Activated CD4-positive, alpha-beta T cell treated with anti-CD3 and anti-CD28 coated beads, Interleukin-2, amount 10 ng/mL, durations not matched to agents 7 days and 5 days (primary cell): Measurements from ENCODE around the gene COLEC12. TPM values are rescaled to one million over a fixed set of nuclear protein-coding genes. Genes with fewer than 3 reads are reported as not detected.

ENCODE experiments used
- CTCF ChIA-PET: fragments of 350-600 bp; sonication (Branson Sonifier 250); formaldehyde crosslinking; loops from one replicate; lab custom pipeline; 2021; ENCODE audit warnings: antibody characterized with exemption; lab: Charles Lee
- POLR2A ChIA-PET: fragments of 350-600 bp; sonication (Branson Sonifier 250); formaldehyde crosslinking; loops from one replicate; lab custom pipeline; 2021; ENCODE audit warnings: antibody characterized with exemption; lab: Charles Lee
- DNase-seq: peaks from one replicate; pipeline ENCODE4 v3.0.0-alpha.2; 2020
- H3K27ac Mint-ChIP-seq: one replicate; pipeline ENCODE4 v1.8.0; 2021; ENCODE audit warnings: mild to moderate bottlenecking, moderate library complexity, mixed read lengths
- H3K27me3 Mint-ChIP-seq: one replicate; pipeline ENCODE4 v1.8.0; 2021; ENCODE audit warnings: mixed read lengths
- H3K36me3 Mint-ChIP-seq: one replicate; pipeline ENCODE4 v1.8.0; 2021; ENCODE audit warnings: low read depth, mixed read lengths
- H3K4me1 Mint-ChIP-seq: one replicate; pipeline ENCODE4 v1.8.0; 2021; ENCODE audit warnings: mixed read lengths
- H3K4me3 Mint-ChIP-seq: one replicate; pipeline ENCODE4 v1.8.0; 2021; ENCODE audit warnings: mild to moderate bottlenecking, moderate library complexity, mixed read lengths
- H3K9me3 Mint-ChIP-seq: one replicate; pipeline ENCODE4 v1.8.0; 2021; ENCODE audit warnings: mixed read lengths
- total RNA-seq, 2 experiments: library from RNA; stranded (reverse); gene quantifications; one replicate each; pipeline ENCODE4 v1.2.3, GENCODE V29; 2021

COLEC12 gene
- total RNA-seq, 2 experiments from 2014 or later: not detected

DNA sequence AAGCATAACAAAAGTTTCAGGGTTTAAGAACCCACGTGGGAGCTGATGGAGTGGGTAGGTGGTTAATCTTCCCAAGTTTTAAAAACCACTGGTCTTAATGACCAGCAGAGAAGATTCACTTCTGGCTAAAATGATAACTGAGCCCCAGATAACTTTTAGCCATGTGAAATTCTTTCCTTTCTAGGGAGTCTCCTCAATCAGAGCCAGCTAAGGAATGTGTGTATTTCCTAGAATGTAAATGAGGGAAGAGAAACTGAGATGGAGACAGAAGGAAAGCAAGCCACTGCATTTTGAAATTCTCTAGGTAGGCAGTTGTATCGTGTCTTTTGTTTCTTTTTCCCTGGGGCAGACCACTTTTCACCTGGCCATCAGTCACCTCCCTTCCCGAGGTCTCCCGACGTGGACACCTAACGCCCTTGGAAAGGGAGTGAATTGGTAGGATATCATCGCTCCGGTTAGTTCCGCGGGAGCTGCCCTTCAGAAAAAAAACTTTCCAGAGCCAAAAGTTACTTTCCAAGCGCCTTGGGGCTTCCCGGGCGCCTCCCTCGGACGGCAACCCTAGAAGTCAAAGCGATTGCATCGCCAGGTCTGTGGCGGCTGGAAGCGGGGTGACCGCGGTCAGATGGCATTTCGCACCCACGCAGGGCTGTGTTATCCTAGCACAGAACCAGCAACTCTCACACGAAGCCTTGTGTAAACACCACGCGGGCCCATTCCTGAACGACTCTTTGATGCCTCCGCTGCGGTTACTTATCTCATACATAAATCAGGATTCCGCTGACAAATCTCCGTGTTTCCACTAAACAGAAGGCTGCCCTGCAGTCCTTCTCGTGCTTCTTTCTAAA is 1.3 kb downstream of the COLEC12 start:
- no peak overlapping the region for H3K27ac Mint-ChIP-seq
- H3K4me1 Mint-ChIP-seq: peaks cover 3% of the 10 kb centered on the region
- CTCF ChIA-PET: no interaction called here
- peaks cover 51% of the 10 kb centered on the region for H3K27me3 Mint-ChIP-seq
- DNase-seq: no peak
- no peaks in the 10 kb centered on the region for H3K9me3 Mint-ChIP-seq
- no peaks in the 10 kb centered on the region for H3K36me3 Mint-ChIP-seq
- H3K4me3 Mint-ChIP-seq: no peak overlapping the region
- POLR2A ChIA-PET: no interaction called here

GRCh38 chr18:497688-498087 is 2.8 kb downstream of the COLEC12 start:
- CTCF ChIA-PET: interaction anchor here (0.6 kb wide), 2 partner anchors 27 to 52 kb away, joined by 3 read pairs; no protein-coding TSS in a partner anchor
- peaks cover 45% of the 10 kb centered on the region for H3K27me3 Mint-ChIP-seq

GRCh38 chr18:495452-495851 is 5.0 kb downstream of the COLEC12 start:
- H3K4me3 Mint-ChIP-seq: no peak overlapping the region
- ChIA-PET CTCF (interaction anchor here (2.0 kb wide), 1 partner anchor 42 kb away, joined by 4 read pairs; no protein-coding TSS in a partner anchor), POLR2A (no interaction called here)
- H3K27ac Mint-ChIP-seq: no peak overlapping the region
- H3K27me3 Mint-ChIP-seq: peaks cover 34% of the 10 kb centered on the region
- H3K4me1 Mint-ChIP-seq: peaks cover 3% of the 10 kb centered on the region
- no peaks in the 10 kb centered on the region for H3K36me3 Mint-ChIP-seq
- no peaks in the 10 kb centered on the region for H3K9me3 Mint-ChIP-seq
- DNase-seq: no peak

More at GRCh38 chr18:497688-498087, 2.8 kb downstream of the COLEC12 start:
- no peak for DNase-seq
- Mint-ChIP-seq H3K27ac (no peak overlapping the region), H3K4me1 (peaks cover 3% of the 10 kb centered on the region), H3K4me3 (no peak overlapping the region), H3K36me3 (no peaks in the 10 kb centered on the region), H3K9me3 (no peaks in the 10 kb centered on the region)
- POLR2A ChIA-PET: no interaction called here

DNA sequence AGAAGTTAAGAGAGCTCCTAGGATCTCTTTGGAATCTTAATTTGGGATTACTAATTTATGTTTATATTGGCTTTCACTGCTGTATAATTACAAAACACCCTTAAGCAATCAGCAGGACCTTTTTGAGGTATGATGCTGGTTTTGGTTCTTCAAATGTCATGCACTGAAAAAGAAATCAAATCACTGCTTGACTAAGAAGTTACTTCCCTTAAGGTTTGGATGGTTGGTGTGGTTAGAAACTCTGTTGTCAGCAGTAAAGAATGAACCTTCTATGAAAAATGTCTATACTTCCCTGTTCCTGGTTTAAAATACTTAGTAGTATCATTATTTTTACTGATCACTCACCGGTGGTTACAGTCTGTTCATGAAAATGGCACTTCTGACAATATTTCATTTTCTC is 5.5 kb downstream of the COLEC12 start:
- Mint-ChIP-seq H3K4me3 (no peak overlapping the region), H3K27ac (no peak overlapping the region), H3K36me3 (no peaks in the 10 kb centered on the region), H3K9me3 (no peaks in the 10 kb centered on the region), H3K4me1 (peaks cover 3% of the 10 kb centered on the region), H3K27me3 (peaks cover 34% of the 10 kb centered on the region)
- no peak for DNase-seq
- CTCF ChIA-PET: interaction anchor here (2.0 kb wide), 1 partner anchor 41 kb away, joined by 4 read pairs; no protein-coding TSS in a partner anchor
- POLR2A ChIA-PET: no interaction called here

- Mint-ChIP-seq H3K27me3 (peaks cover 30% of the 10 kb centered on the region), H3K4me1 (no peaks in the 10 kb centered on the region), H3K4me3 (no peak overlapping the region), H3K36me3 (no peaks in the 10 kb centered on the region), H3K27ac (no peak overlapping the region), H3K9me3 (no peaks in the 10 kb centered on the region)
- DNase-seq: no peak
- ChIA-PET CTCF (no interaction called here), POLR2A (no interaction called here)
These were observed 6.2 kb downstream of the COLEC12 start for GRCh38 chr18:493986-494983.

DNA sequence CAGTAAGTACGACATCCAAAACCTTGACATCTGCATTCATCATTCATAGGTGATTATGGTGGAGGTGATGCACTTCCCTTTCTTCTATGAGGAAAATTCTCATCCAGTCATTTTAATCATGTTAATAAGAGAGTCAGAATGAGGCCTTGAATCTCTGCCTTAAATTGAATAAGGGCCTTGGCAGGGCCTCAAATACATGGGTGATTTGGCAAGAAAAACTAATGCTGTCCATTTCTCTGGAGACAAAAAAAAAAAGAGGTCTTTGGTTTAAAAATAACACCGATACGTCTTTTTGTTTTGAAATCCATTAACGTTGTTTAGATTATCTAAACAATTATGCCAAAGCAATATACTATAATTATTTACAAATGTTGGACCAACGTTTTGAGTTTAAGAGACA is 8.1 kb downstream of the COLEC12 start:
- Mint-ChIP-seq H3K9me3 (no peaks in the 10 kb centered on the region), H3K27me3 (peaks cover 16% of the 10 kb centered on the region), H3K27ac (no peak overlapping the region), H3K4me1 (no peaks in the 10 kb centered on the region), H3K36me3 (no peaks in the 10 kb centered on the region), H3K4me3 (no peak overlapping the region)
- ChIA-PET POLR2A (no interaction called here), CTCF (no interaction called here)
- DNase-seq: no peak

DNA sequence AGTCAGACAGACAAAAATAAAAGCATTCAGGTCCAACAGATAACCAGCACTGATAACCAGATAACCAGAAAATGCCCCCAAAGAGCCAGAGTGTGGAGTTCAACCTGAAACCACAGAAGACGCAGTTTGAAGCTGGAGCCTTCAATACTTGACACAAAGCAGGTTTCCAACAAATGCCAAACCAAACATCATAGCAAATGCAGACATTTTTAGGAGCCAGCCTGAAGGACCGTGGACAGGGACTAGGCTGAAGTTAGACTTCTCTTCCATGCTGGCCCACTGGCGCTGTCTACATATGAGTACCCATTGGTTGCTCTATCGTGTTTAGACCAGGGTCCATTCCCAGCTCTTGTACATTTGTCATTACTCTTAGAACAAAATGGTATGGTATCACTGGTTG is 9.9 kb downstream of the COLEC12 start:
- peaks cover 13% of the 10 kb centered on the region for H3K27me3 Mint-ChIP-seq
- DNase-seq: no peak
- H3K36me3 Mint-ChIP-seq: no peaks in the 10 kb centered on the region
- H3K9me3 Mint-ChIP-seq: no peaks in the 10 kb centered on the region
- no peaks in the 10 kb centered on the region for H3K4me1 Mint-ChIP-seq
- no peak overlapping the region for H3K27ac Mint-ChIP-seq
- ChIA-PET POLR2A (no interaction called here), CTCF (no interaction called here)
- H3K4me3 Mint-ChIP-seq: no peak overlapping the region

GRCh38 chr18:490024-490366 is 10.5 kb downstream of the COLEC12 start:
- Mint-ChIP-seq H3K36me3 (no peaks in the 10 kb centered on the region), H3K27ac (no peak overlapping the region), H3K4me3 (no peak overlapping the region), H3K4me1 (no peaks in the 10 kb centered on the region), H3K27me3 (peaks cover 15% of the 10 kb centered on the region), H3K9me3 (no peaks in the 10 kb centered on the region)
- no peak for DNase-seq
- ChIA-PET CTCF (interaction anchor here (1.2 kb wide), 1 partner anchor 27 kb away, joined by 3 read pairs; no protein-coding TSS in a partner anchor), POLR2A (no interaction called here)

DNA sequence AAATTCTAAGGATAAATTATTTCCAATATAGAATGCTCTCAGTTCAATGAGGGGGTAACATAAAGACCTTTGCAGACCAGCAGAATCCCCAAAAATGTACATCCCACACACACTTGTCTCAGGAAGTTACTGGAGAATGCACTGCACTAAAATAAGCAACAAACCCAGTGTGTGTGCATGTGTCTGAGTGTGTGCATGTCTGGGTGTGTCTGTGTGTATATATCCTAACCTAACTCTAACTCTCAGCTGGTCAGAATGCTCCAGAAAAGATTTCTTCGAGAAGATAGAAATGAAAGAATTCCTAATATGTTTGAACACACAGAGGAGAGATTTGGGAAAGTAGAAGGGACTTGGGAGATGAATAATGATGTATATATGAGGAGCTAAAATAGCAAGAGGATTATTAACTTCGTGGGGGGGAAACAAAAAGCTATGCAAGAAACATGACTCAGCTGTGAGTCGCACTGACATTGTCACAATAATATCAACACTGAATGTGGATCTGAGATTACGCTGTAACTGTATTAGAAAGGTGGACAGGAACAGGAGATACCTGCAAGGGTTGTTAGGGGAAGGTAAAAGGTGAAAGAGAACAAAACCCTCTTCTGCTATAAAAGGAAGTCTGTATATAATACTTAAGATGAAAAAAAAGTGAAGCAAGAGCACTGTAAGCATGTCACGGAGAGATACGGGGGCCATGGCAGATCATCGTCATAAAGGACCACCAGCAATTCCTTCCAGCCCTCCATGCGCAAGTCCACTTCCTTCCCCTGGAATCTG is 11.1 kb downstream of the COLEC12 start:
- Mint-ChIP-seq H3K36me3 (no peaks in the 10 kb centered on the region), H3K4me3 (no peak overlapping the region), H3K4me1 (no peaks in the 10 kb centered on the region), H3K27me3 (peaks cover 15% of the 10 kb centered on the region), H3K27ac (no peak overlapping the region), H3K9me3 (no peaks in the 10 kb centered on the region)
- CTCF ChIA-PET: interaction anchor here (1.2 kb wide), 1 partner anchor 27 kb away, joined by 3 read pairs; no protein-coding TSS in a partner anchor
- POLR2A ChIA-PET: no interaction called here
- no peak for DNase-seq

GRCh38 chr18:486929-487740 is 13.4 kb downstream of the COLEC12 start:
- H3K36me3 Mint-ChIP-seq: no peaks in the 10 kb centered on the region
- H3K4me1 Mint-ChIP-seq: no peaks in the 10 kb centered on the region
- no peak for DNase-seq
- POLR2A ChIA-PET: no interaction called here
- H3K4me3 Mint-ChIP-seq: no peak overlapping the region
- peaks cover 12% of the 10 kb centered on the region for H3K27me3 Mint-ChIP-seq
- no peaks in the 10 kb centered on the region for H3K9me3 Mint-ChIP-seq
- H3K27ac Mint-ChIP-seq: no peak overlapping the region
- CTCF ChIA-PET: no interaction called here

- ChIA-PET CTCF (no interaction called here), POLR2A (no interaction called here)
- no peaks in the 10 kb centered on the region for H3K36me3 Mint-ChIP-seq
- peaks cover 12% of the 10 kb centered on the region for H3K27me3 Mint-ChIP-seq
- no peaks in the 10 kb centered on the region for H3K9me3 Mint-ChIP-seq
- H3K4me3 Mint-ChIP-seq: no peak overlapping the region
- no peaks in the 10 kb centered on the region for H3K4me1 Mint-ChIP-seq
- no peak for DNase-seq
- no peak overlapping the region for H3K27ac Mint-ChIP-seq
These were observed 15.6 kb downstream of the COLEC12 start for GRCh38 chr18:484749-485464.
